Spinal cord (tissue), 10 donors: ENCODE measurements around the gene NCF4. TPM values are rescaled to one million over a fixed set of nuclear protein-coding genes. Genes with fewer than 3 reads are reported as not detected.

ENCODE experiments used
- DNase-seq, 6 donors: peaks; one replicate each; pipeline versions ENCODE4 v3.0.0 to v3.0.0-alpha.2; 2013 to 2015; ENCODE audit warnings: low spot score in 6 of 6, low read depth in 4 of 6
- H3K27ac ChIP-seq: one replicate; pipeline ENCODE4 v1.5.1; 2013; ENCODE audit warnings: low read depth, low read length, control low read depth
- H3K27me3 ChIP-seq: one replicate; pipeline ENCODE4 v1.6.1; 2013; ENCODE audit warnings: low read length; ENCODE audit not compliant: control insufficient read depth, insufficient read depth
- H3K36me3 ChIP-seq: one replicate; pipeline ENCODE4 v1.6.1; 2013; ENCODE audit warnings: low read length; ENCODE audit not compliant: control insufficient read depth, insufficient read depth
- H3K4me1 ChIP-seq: one replicate; pipeline ENCODE4 v1.6.1; 2013; ENCODE audit warnings: low read length; ENCODE audit not compliant: control insufficient read depth, insufficient read depth
- H3K4me3 ChIP-seq: one replicate; pipeline ENCODE4 v1.5.1; 2013; ENCODE audit warnings: low read depth, low read length, control low read depth
- H3K9me3 ChIP-seq: one replicate; pipeline ENCODE4 v1.6.1; 2013; ENCODE audit warnings: low read length; ENCODE audit not compliant: control insufficient read depth, insufficient read depth
- WGBS: methylation state at CpG from one replicate; pipeline ENCODE4 v1.1.5; 2013; ENCODE audit warnings: missing lambda C conversion rate; ENCODE audit not compliant: insufficient coverage; 5-methylcytosine and 5-hydroxymethylcytosine counted together
- polyA plus RNA-seq, 2 donors: library from polyadenylated mRNA; unstranded; fragments of 120-200 nt; gene quantifications; one replicate each; pipeline ENCODE4 v1.2.1, GENCODE V29; 2013; ENCODE audit not compliant: insufficient read length in 2 of 2
- total RNA-seq, 2 donors: library from RNA; depleted of rRNA in 1 of 2; stranded (reverse); fragments of 120-200 nt in 1 of 2; fragments of >200 nt in 1 of 2; gene quantifications; one replicate each; pipeline versions ENCODE4 v1.2.3 to v1.2.4, GENCODE V29; 2013 to 2014
- donor health status: healthy.

NCF4 gene
- total and polyA plus RNA-seq, 4 donors, result 3.4 to 9.0 (median 5.3) TPM

DNA sequence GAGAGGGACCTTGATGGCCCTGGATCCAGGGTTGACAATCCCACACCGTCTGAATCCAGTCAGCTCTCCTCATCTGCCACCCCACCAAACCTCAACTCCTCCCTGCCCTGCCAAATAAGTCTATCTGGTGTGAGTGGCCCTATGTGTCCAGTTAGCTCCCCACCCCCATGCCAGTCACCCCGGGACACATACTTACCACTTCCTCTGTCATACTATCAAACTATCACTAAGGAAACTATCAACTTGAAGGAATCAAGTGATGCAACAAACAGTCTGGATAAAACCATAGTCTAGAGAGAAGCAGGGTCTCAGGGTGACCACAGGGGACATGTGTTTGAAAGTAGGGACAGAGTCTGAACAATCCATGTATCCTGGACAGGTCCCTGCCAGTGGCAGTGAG lies 39.4 kb downstream of the NCF4 start:
- WGBS, result 82% methylated on average over 1 of the region's 2 CpGs
- H3K9me3 ChIP-seq, result no peaks in the 10 kb centered on the region
- no peaks in the 10 kb centered on the region for H3K4me1 ChIP-seq
- DNase-seq, result no peak
- peaks cover 2% of the 10 kb centered on the region for H3K27me3 ChIP-seq
- H3K4me3 ChIP-seq, result no peak overlapping the region
- H3K36me3 ChIP-seq, result no peaks in the 10 kb centered on the region
- H3K27ac ChIP-seq, result no peak overlapping the region

GRCh38 chr22:36900880-36901279 lies 40.1 kb downstream of the NCF4 start:
- no peaks in the 10 kb centered on the region for H3K9me3 ChIP-seq
- H3K36me3 ChIP-seq, result no peaks in the 10 kb centered on the region
- H3K27ac ChIP-seq, result no peak overlapping the region
- no peaks in the 10 kb centered on the region for H3K4me1 ChIP-seq
- no peak for DNase-seq
- WGBS, result 19% methylated on average over 4 of the region's 4 CpGs
- no peak overlapping the region for H3K4me3 ChIP-seq
- peaks cover 2% of the 10 kb centered on the region for H3K27me3 ChIP-seq

- no peaks in the 10 kb centered on the region for H3K36me3 ChIP-seq
- 84% methylated on average over 12 of the region's 13 CpGs for WGBS
- peaks cover 2% of the 10 kb centered on the region for H3K27me3 ChIP-seq
- no peaks in the 10 kb centered on the region for H3K4me1 ChIP-seq
- no peak for DNase-seq
- H3K9me3 ChIP-seq, result no peaks in the 10 kb centered on the region
- no peak overlapping the region for H3K4me3 ChIP-seq
- no peak overlapping the region for H3K27ac ChIP-seq
These were observed 40.8 kb downstream of the NCF4 start for GRCh38 chr22:36901411-36902142.

GRCh38 chr22:36902143-36902926 lies 41.5 kb downstream of the NCF4 start:
- H3K27me3 ChIP-seq, result peaks cover 2% of the 10 kb centered on the region
- no peaks in the 10 kb centered on the region for H3K4me1 ChIP-seq
- no peak for DNase-seq
- WGBS, result 87% methylated on average over 3 of the region's 8 CpGs
- no peak overlapping the region for H3K4me3 ChIP-seq
- no peaks in the 10 kb centered on the region for H3K36me3 ChIP-seq
- H3K9me3 ChIP-seq, result no peaks in the 10 kb centered on the region
- no peak overlapping the region for H3K27ac ChIP-seq

DNA sequence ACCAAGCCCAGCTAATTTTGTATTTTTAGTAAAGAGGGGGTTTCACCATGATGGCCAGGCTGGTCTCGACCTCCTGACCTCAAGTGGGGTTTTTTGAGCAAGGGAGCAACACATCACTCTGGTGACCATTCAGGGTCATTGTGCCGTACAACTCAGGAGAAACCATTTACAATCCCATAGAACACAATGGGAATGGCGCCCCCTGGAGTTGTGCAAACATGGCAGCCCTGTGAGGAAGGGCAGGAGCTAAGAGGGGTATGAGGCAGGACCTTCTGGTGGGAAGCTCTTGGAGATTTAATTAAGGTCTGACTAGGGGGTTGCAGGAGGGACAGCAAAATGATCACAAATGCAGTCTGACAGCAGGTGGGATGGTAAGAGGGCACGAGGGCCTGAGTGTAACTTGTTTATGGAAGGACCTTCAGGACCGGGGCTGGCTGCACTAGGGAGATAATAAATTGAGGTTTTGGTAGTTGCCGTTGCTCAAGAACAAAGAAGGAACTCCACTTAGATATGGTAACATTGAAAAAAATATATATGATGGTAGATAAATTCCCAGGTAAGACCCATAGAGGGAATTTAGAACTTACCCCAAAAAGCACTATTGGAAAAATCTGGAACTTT lies 43.6 kb downstream of the NCF4 start:
- no peaks in the 10 kb centered on the region for H3K9me3 ChIP-seq
- H3K36me3 ChIP-seq, result no peaks in the 10 kb centered on the region
- WGBS, result 46% methylated on average over 3 of the region's 6 CpGs
- H3K4me1 ChIP-seq, result no peaks in the 10 kb centered on the region
- no peak overlapping the region for H3K4me3 ChIP-seq
- DNase-seq, result no peak
- H3K27ac ChIP-seq, result no peak overlapping the region
- no peaks in the 10 kb centered on the region for H3K27me3 ChIP-seq

- Histone ChIP-seq H3K9me3 (no peaks in the 10 kb centered on the region), H3K4me3 (no peak overlapping the region), H3K27ac (no peak overlapping the region), H3K4me1 (no peaks in the 10 kb centered on the region), H3K36me3 (no peaks in the 10 kb centered on the region), H3K27me3 (no peaks in the 10 kb centered on the region)
- WGBS, result 90% methylated on average over 1 of the region's 7 CpGs
- no peak for DNase-seq
These were observed 46.7 kb downstream of the NCF4 start for GRCh38 chr22:36907253-36908195.

DNA sequence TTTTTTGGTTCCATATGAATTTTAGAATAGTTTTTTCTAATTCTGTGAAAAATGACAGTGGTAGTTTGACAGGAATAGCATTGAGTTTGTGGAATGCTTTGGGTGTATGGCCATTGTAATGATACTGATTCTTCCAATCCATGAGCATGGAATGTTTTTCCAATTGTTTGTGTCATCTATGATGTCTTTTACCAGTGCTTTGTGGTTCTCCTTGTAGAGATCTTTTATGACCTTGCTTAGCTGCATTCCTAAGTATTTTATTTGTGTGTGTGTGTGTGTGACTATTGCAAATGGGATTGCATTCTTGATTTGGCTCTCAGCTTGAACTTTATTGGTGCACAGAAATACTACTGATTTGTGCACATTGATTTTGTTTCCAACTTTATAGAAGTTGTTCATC lies 49.7 kb downstream of the NCF4 start:
- Histone ChIP-seq H3K4me3 (no peak overlapping the region), H3K9me3 (no peaks in the 10 kb centered on the region), H3K27me3 (no peaks in the 10 kb centered on the region), H3K4me1 (no peaks in the 10 kb centered on the region), H3K27ac (no peak overlapping the region), H3K36me3 (no peaks in the 10 kb centered on the region)
- DNase-seq, result no peak

DNA sequence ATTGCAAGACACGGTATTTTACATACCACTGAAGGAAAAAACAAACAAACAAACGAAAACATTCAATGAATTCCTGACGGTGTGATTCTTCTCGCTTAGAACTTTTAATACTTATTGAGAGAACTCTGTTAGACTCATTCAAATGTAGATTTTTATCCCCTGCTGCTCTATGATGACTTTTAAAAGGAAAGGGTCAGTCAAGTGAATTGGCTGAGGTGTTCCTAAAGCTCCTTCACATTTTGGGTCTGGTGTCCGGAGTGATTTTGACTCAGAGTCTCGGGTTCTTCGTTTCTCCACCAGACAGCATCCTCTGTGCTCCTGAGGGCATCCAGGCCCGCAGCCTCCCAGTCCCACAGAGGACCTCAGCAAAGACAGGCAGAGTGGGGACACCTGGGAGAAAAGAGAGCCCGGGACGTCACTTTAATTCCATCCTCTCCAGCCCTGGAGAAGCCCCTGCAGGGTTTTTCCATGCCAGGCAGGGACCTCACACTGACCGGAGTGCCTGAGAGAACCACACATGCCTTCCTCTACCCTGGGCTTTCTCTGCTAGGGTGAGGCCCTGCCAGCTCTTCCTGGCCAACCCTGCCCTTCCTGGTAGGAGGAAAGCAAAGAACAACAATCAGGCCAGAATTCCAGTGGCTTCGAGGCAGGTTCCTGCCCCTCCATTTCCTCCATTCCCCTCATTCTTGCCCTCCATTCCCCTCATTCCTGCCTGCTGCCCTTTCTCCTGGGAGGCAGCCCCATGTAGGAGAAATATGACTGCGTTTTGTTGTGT lies 51.3 kb downstream of the NCF4 start:
- WGBS, result 57% methylated on average over 8 of the region's 13 CpGs
- H3K36me3 ChIP-seq, result no peaks in the 10 kb centered on the region
- DNase-seq, result no peak
- H3K27me3 ChIP-seq, result no peaks in the 10 kb centered on the region
- no peak overlapping the region for H3K27ac ChIP-seq
- no peaks in the 10 kb centered on the region for H3K9me3 ChIP-seq
- no peak overlapping the region for H3K4me3 ChIP-seq
- no peaks in the 10 kb centered on the region for H3K4me1 ChIP-seq
